Measurements from ENCODE around the gene GRID2.

Gene GRID2

DNA sequence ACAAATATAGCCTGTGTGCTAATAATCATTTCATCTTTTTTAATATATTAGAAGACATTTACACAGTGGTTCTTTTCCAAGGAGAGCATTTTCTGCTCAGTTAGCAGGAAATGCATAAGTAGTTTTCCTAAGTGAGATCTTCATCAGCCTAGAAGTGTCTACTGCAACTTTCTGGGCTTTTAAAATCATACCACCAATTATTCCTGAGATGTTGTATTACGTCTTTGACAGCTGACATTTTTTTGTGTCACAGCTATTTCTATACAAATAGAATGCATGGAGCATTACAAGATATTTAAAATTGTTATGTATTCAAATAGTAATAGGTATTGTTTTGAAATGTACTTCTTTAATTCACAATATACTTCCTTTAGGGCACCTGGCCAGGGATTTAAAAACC, 158.0 kb downstream of the GRID2 start:
- WGBS: 100% methylated on average over 1 of the region's 1 CpG
- Histone ChIP-seq H3K4me1 (ENCODE audit: insufficient read depth, low read length) (peaks cover 81% of the 10 kb centered on the region), H3K4me3 (ENCODE audit: low read length) (no peak overlapping the region), H3K27ac (ENCODE audit: low read depth, low read length) (peak overlapping the region; percentile 25; the same call in 1 of the 2 replicates), H3K9me3 (ENCODE audit: insufficient read depth, low read depth, low read length) (no peaks in the 10 kb centered on the region), H3K27me3 (ENCODE audit: insufficient read depth, low read length) (no peaks in the 10 kb centered on the region), H3K36me3 (ENCODE audit: insufficient read depth, low read length) (no peaks in the 10 kb centered on the region), H3K9ac (ENCODE audit: low read depth, low read length) (no peak overlapping the region)

- 86% methylated on average over 1 of the region's 1 CpG for WGBS
These were observed 173.5 kb downstream of the GRID2 start for GRCh38 chr4:92477298-92477697.

DNA sequence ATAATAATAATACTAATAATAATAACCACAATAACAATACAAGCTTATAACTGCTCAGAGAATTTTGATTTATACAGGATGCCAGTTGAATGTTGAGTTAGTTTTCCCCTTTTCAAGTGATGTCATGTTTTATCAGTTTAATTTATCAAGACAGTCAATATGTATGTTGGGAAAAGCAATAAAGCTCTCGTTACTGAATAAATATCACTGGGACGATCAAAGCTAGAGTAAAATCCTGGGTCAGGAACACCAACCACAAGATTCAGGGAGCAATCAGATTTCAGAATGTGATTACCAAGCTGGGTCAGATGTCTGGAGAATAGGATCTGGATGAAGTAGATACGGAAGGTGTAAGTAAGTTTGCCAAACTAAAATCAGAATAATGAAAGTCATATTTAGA, 179.6 kb downstream of the GRID2 start:
- no peak overlapping the region for H3K9ac ChIP-seq (ENCODE audit: low read depth, low read length)
- H3K4me3 ChIP-seq (ENCODE audit: low read length): no peak overlapping the region
- H3K9me3 ChIP-seq (ENCODE audit: insufficient read depth, low read depth, low read length): no peaks in the 10 kb centered on the region
- no peak overlapping the region for H3K27ac ChIP-seq (ENCODE audit: low read depth, low read length)
- 95% methylated on average over 3 of the region's 3 CpGs for WGBS
- no peaks in the 10 kb centered on the region for H3K36me3 ChIP-seq (ENCODE audit: insufficient read depth, low read length)
- H3K27me3 ChIP-seq (ENCODE audit: insufficient read depth, low read length): no peaks in the 10 kb centered on the region
- H3K4me1 ChIP-seq (ENCODE audit: insufficient read depth, low read length): peaks cover 46% of the 10 kb centered on the region

More at GRCh38 chr4:92477298-92477697, 173.5 kb downstream of the GRID2 start:
- no peak overlapping the region for H3K9ac ChIP-seq (ENCODE audit: low read depth, low read length)
- H3K27me3 ChIP-seq (ENCODE audit: insufficient read depth, low read length): no peaks in the 10 kb centered on the region
- no peaks in the 10 kb centered on the region for H3K9me3 ChIP-seq (ENCODE audit: insufficient read depth, low read depth, low read length)
- H3K27ac ChIP-seq (ENCODE audit: low read depth, low read length): no peak overlapping the region
- no peaks in the 10 kb centered on the region for H3K36me3 ChIP-seq (ENCODE audit: insufficient read depth, low read length)
- no peak overlapping the region for H3K4me3 ChIP-seq (ENCODE audit: low read length)
- H3K4me1 ChIP-seq (ENCODE audit: insufficient read depth, low read length): peaks cover 52% of the 10 kb centered on the region

DNA sequence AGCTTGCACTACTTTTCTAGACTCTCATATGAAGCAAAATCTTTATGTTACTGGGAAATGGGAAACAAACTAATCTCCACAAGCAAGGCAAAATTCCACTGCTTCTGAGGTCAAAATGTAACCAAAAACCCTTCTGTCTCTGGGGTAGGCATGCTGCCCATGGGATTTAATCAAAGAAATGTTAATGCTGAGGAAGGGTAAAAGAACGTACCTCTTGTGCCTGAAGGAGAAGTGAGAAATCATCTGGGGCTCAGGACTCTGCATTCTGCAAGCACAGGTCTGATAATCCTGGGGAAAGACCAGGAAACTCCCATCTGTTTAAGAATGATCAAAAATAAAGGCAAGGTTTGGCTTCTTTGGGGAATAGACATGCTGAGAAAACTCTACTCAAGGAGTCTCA, 184.7 kb downstream of the GRID2 start:
- no peaks in the 10 kb centered on the region for H3K36me3 ChIP-seq (ENCODE audit: insufficient read depth, low read length)
- no peaks in the 10 kb centered on the region for H3K9me3 ChIP-seq (ENCODE audit: insufficient read depth, low read depth, low read length)
- peaks cover 45% of the 10 kb centered on the region for H3K4me1 ChIP-seq (ENCODE audit: insufficient read depth, low read length)
- H3K27me3 ChIP-seq (ENCODE audit: insufficient read depth, low read length): no peaks in the 10 kb centered on the region
- no peak overlapping the region for H3K9ac ChIP-seq (ENCODE audit: low read depth, low read length)
- H3K27ac ChIP-seq (ENCODE audit: low read depth, low read length): peak overlapping the region; percentile 63; the same call in 1 of the 2 replicates
- H3K4me3 ChIP-seq (ENCODE audit: low read length): no peak overlapping the region
- 20% methylated on average over 1 of the region's 1 CpG for WGBS

GRCh38 chr4:92497141-92497540, 193.4 kb downstream of the GRID2 start:
- no peak overlapping the region for H3K27ac ChIP-seq (ENCODE audit: low read depth, low read length)
- WGBS: 82% methylated on average over 1 of the region's 1 CpG
- no peaks in the 10 kb centered on the region for H3K36me3 ChIP-seq (ENCODE audit: insufficient read depth, low read length)
- no peak overlapping the region for H3K4me3 ChIP-seq (ENCODE audit: low read length)
- no peak overlapping the region for H3K9ac ChIP-seq (ENCODE audit: low read depth, low read length)
- no peaks in the 10 kb centered on the region for H3K9me3 ChIP-seq (ENCODE audit: insufficient read depth, low read depth, low read length)
- peaks cover 37% of the 10 kb centered on the region for H3K4me1 ChIP-seq (ENCODE audit: insufficient read depth, low read length)
- H3K27me3 ChIP-seq (ENCODE audit: insufficient read depth, low read length): no peaks in the 10 kb centered on the region

DNA sequence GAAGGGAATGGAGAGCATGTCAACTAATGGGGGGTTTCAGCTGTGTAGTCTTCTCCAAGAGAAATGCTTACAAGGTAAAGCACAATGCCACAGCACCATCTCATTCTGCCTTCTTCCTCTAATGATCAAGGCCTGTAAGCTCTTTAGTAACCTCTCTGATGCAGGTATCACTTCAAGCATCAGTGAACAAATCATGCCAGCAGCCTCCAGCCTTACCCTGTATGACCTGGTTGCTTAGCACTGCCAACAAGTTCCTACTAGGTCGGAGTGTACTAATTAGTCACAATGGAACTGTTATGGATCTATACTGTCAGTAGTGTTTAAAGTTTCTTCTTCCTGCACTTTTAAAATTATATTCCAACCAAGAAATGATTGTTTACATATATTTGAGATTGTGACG, 197.7 kb downstream of the GRID2 start:
- 100% methylated on average over 1 of the region's 2 CpGs for WGBS
- H3K27me3 ChIP-seq (ENCODE audit: insufficient read depth, low read length): no peaks in the 10 kb centered on the region

DNA sequence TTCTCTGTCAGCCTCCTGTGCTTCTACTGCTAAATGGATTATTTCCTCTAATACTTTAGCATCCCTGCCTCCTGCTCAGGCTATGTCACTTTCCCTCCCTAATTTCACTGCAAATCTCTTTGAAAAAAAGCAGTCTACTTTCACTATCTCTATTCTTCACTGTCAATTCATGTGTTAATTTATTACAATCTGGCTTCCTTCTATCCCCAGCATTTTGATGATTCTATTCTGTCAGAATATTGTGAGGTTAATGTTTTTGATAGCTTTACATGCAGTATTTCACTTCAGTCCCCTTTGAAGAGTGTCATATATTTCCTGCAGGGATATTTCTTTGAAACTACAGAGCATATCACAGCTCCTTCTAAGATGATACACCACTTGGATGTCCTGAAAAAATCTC, 203.2 kb downstream of the GRID2 start:
- H3K27me3 ChIP-seq (ENCODE audit: insufficient read depth, low read length): no peaks in the 10 kb centered on the region
- H3K36me3 ChIP-seq (ENCODE audit: insufficient read depth, low read length): no peaks in the 10 kb centered on the region
- H3K4me1 ChIP-seq (ENCODE audit: insufficient read depth, low read length): peaks cover 56% of the 10 kb centered on the region
- no peak overlapping the region for H3K27ac ChIP-seq (ENCODE audit: low read depth, low read length)
- H3K4me3 ChIP-seq (ENCODE audit: low read length): no peak overlapping the region
- no peak overlapping the region for H3K9ac ChIP-seq (ENCODE audit: low read depth, low read length)
- H3K9me3 ChIP-seq (ENCODE audit: insufficient read depth, low read depth, low read length): no peaks in the 10 kb centered on the region

More for the DNA sequence above, 197.7 kb downstream of the GRID2 start:
- Histone ChIP-seq H3K9ac (ENCODE audit: low read depth, low read length) (no peak overlapping the region), H3K4me3 (ENCODE audit: low read length) (no peak overlapping the region), H3K4me1 (ENCODE audit: insufficient read depth, low read length) (peaks cover 64% of the 10 kb centered on the region), H3K27ac (ENCODE audit: low read depth, low read length) (no peak overlapping the region), H3K9me3 (ENCODE audit: insufficient read depth, low read depth, low read length) (no peaks in the 10 kb centered on the region), H3K36me3 (ENCODE audit: insufficient read depth, low read length) (no peaks in the 10 kb centered on the region)

- Histone ChIP-seq H3K36me3 (ENCODE audit: insufficient read depth, low read length) (no peaks in the 10 kb centered on the region), H3K4me3 (ENCODE audit: low read length) (no peak overlapping the region), H3K27me3 (ENCODE audit: insufficient read depth, low read length) (no peaks in the 10 kb centered on the region), H3K9me3 (ENCODE audit: insufficient read depth, low read depth, low read length) (no peaks in the 10 kb centered on the region), H3K9ac (ENCODE audit: low read depth, low read length) (no peak overlapping the region), H3K4me1 (ENCODE audit: insufficient read depth, low read length) (peaks cover 59% of the 10 kb centered on the region), H3K27ac (ENCODE audit: low read depth, low read length) (no peak overlapping the region)
- 83% methylated on average over 1 of the region's 1 CpG for WGBS
These were observed 210.9 kb downstream of the GRID2 start for GRCh38 chr4:92514627-92515026.

- WGBS: 91% methylated on average over 6 of the region's 6 CpGs
- Histone ChIP-seq H3K27ac (ENCODE audit: low read depth, low read length) (no peak overlapping the region), H3K27me3 (ENCODE audit: insufficient read depth, low read length) (no peaks in the 10 kb centered on the region), H3K4me3 (ENCODE audit: low read length) (no peak overlapping the region), H3K36me3 (ENCODE audit: insufficient read depth, low read length) (no peaks in the 10 kb centered on the region), H3K9ac (ENCODE audit: low read depth, low read length) (no peak overlapping the region; the same call in 1 of the 2 replicates), H3K4me1 (ENCODE audit: insufficient read depth, low read length) (peaks cover 75% of the 10 kb centered on the region), H3K9me3 (ENCODE audit: insufficient read depth, low read depth, low read length) (no peaks in the 10 kb centered on the region)
These were observed 212.7 kb downstream of the GRID2 start for GRCh38 chr4:92516450-92516849.

DNA sequence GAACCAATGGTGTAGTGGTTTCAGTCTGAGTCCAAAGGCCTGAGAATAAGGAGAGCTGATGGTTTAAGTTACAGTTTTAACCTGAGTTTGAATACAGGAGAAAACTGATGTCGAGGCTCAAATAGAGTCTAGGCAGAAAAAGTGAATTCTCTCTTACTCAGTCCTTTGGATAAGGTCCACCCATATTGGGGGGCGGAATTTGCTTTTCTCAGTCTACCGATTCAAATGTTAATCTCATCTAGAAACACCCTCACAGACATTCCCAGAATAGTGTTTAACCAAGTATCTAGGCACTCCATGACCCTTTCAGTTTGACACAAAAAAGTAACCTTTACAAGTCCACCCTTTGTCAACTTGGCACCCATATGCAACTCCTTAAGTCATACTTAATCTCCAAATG, 216.0 kb downstream of the GRID2 start:
- 38% methylated on average over 3 of the region's 3 CpGs for WGBS
- H3K36me3 ChIP-seq (ENCODE audit: insufficient read depth, low read length): no peaks in the 10 kb centered on the region
- no peaks in the 10 kb centered on the region for H3K9me3 ChIP-seq (ENCODE audit: insufficient read depth, low read depth, low read length)
- no peaks in the 10 kb centered on the region for H3K27me3 ChIP-seq (ENCODE audit: insufficient read depth, low read length)
- peak overlapping the region; percentile 33; the same call in 1 of the 2 replicates for H3K9ac ChIP-seq (ENCODE audit: low read depth, low read length)
- peak overlapping the region; percentile 25; the same call in 1 of the 2 replicates for H3K4me3 ChIP-seq (ENCODE audit: low read length)
- peaks cover 85% of the 10 kb centered on the region for H3K4me1 ChIP-seq (ENCODE audit: insufficient read depth, low read length)
- H3K27ac ChIP-seq (ENCODE audit: low read depth, low read length): peak overlapping the region; percentile 89; the same call in 1 of the 2 replicates

DNA sequence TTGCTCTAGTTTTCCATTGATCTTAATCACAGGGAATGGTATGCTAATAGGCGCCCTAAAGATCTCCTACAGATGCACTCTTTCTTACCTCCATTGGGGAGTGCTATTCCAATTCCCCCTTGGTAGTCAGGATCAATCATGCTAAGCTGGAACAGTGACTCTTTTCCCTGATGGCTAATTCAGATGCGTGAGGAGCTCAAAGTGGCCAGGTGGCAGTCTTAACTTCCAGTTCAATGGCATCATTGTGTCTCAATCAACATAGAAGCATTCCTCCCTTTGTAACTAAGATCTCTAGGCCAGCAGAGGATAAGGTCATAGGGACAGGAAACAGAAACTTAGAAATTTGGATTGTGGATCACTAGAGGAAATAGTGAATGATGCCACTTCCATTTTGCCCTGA, 216.8 kb downstream of the GRID2 start:
- Histone ChIP-seq H3K9me3 (ENCODE audit: insufficient read depth, low read depth, low read length) (no peaks in the 10 kb centered on the region), H3K9ac (ENCODE audit: low read depth, low read length) (peak overlapping the region; percentile 33; the same call in 1 of the 2 replicates), H3K27ac (ENCODE audit: low read depth, low read length) (peak overlapping the region; percentile 89), H3K36me3 (ENCODE audit: insufficient read depth, low read length) (no peaks in the 10 kb centered on the region), H3K4me1 (ENCODE audit: insufficient read depth, low read length) (peaks cover 88% of the 10 kb centered on the region), H3K4me3 (ENCODE audit: low read length) (no peak overlapping the region), H3K27me3 (ENCODE audit: insufficient read depth, low read length) (no peaks in the 10 kb centered on the region)
- WGBS: 6% methylated on average over 2 of the region's 2 CpGs

- H3K4me1 ChIP-seq (ENCODE audit: insufficient read depth, low read length): peaks cover 81% of the 10 kb centered on the region
- no peaks in the 10 kb centered on the region for H3K9me3 ChIP-seq (ENCODE audit: insufficient read depth, low read depth, low read length)
- peak overlapping the region; percentile 34 for H3K27ac ChIP-seq (ENCODE audit: low read depth, low read length)
- no peaks in the 10 kb centered on the region for H3K27me3 ChIP-seq (ENCODE audit: insufficient read depth, low read length)
- H3K9ac ChIP-seq (ENCODE audit: low read depth, low read length): no peak overlapping the region
- H3K4me3 ChIP-seq (ENCODE audit: low read length): no peak overlapping the region
- H3K36me3 ChIP-seq (ENCODE audit: insufficient read depth, low read length): no peaks in the 10 kb centered on the region
- WGBS: 78% methylated on average over 1 of the region's 2 CpGs
These were observed 218.2 kb downstream of the GRID2 start for GRCh38 chr4:92521941-92522340.
